ENCODE data around the gene VTI1A.

GRCh38 chr10:112779025-112779770, 332.2 kb downstream of the VTI1A start:
- TF ChIP-seq ZNF776 (tag by site-specific recombination; IDR thresholded peaks at IDR 0.05; ENCODE audit: borderline replicate concordance) (no peak), REST (tag by site-specific recombination; IDR thresholded peaks at IDR 0.05) (no peak), EGR2 (tag by site-specific recombination; IDR thresholded peaks at IDR 0.05; ENCODE audit: low read depth) (no peak), CTCF (tag by site-specific recombination; IDR thresholded peaks at IDR 0.05) (no peak)
